GM20431 (cell line): ENCODE results near the gene SLFNL1.

ENCODE experiments used
- in situ Hi-C: fragments of 300-500 bp; cut with MseI, MboI; formaldehyde crosslinking; loops from one replicate; pipeline ENCODE4 v1.15.0; 2020; ENCODE audit warnings: low sequenced_read_pairs; ENCODE audit not compliant: unreplicated experiment

SLFNL1 gene

GRCh38 chr1:40997096-40997495, 24.4 kb downstream of the SLFNL1 start:
- in situ Hi-C loops: no loop called here

- in situ Hi-C loops: no loop called here
Observed at GRCh38 chr1:40989066-40989465, 32.5 kb downstream of the SLFNL1 start.

DNA sequence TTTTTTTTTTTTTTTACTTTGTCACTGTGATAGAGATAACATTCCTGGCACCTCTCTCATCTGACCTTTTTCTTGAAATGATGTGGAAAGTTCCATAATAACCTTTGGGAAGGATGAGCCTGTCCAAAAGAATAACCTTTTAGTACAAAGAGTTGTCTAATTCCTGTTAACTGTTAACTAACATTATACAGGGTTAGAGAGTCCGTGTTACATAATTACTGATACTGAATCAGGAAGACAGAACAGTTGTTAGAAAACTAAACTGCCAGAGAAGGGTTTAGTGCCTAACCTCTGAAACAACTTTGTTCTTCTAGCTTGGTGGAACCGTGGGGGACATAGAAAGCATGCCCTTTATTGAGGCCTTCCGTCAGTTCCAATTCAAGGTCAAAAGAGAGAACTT, 33.2 kb downstream of the SLFNL1 start:
- in situ Hi-C loops: no loop called here

GRCh38 chr1:40987439-40988276, 33.9 kb downstream of the SLFNL1 start:
- in situ Hi-C loops: no loop called here

GRCh38 chr1:40986956-40987355, 34.6 kb downstream of the SLFNL1 start:
- in situ Hi-C loops: no loop called here

GRCh38 chr1:40986328-40986783, 35.2 kb downstream of the SLFNL1 start:
- in situ Hi-C loops: no loop called here

GRCh38 chr1:40985875-40986274, 35.6 kb downstream of the SLFNL1 start:
- in situ Hi-C loops: no loop called here

DNA sequence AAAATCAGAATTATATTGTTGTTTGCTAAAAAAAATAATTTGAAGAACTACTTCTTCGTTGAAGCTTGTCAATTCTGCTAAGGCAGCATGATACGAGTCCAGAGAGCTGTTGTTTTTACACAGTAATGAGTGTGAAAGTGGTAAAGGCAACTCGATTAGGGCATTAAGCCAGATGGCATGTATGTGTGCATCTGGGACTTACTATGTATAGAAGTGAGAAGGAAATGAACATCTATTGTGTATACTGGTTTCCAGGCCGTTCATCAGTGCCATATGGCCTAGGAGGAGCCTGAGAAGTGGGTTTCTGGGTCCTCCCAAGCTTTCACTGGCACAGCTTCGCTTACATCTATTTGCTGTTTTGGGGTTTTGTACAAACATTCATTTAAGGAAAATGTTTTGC, 36.4 kb downstream of the SLFNL1 start:
- in situ Hi-C loops: no loop called here

- in situ Hi-C loops: no loop called here
Observed at GRCh38 chr1:40984531-40984930, 37.0 kb downstream of the SLFNL1 start.

DNA sequence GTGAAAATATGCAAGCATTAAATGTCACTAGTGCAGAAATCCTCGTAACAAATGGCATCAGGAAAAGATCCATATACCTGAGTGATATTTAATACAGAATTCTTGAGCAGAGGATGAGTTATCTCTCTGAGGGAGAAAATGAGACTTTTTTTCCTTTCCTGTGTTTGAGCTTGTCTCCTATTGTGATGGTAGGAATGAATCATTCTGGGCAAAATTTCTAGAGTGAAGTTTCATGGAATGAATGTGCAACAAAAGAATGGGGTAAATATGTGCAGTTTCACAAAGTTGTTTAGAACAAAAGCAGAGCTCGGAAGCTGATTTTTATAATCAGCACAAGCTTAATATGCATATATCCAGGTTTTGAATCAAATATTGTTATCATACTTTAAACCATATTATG, 37.5 kb downstream of the SLFNL1 start:
- in situ Hi-C loops: no loop called here

GRCh38 chr1:40983286-40983685, 38.2 kb downstream of the SLFNL1 start:
- in situ Hi-C loops: no loop called here

GRCh38 chr1:40982721-40983120, 38.8 kb downstream of the SLFNL1 start:
- in situ Hi-C loops: no loop called here

DNA sequence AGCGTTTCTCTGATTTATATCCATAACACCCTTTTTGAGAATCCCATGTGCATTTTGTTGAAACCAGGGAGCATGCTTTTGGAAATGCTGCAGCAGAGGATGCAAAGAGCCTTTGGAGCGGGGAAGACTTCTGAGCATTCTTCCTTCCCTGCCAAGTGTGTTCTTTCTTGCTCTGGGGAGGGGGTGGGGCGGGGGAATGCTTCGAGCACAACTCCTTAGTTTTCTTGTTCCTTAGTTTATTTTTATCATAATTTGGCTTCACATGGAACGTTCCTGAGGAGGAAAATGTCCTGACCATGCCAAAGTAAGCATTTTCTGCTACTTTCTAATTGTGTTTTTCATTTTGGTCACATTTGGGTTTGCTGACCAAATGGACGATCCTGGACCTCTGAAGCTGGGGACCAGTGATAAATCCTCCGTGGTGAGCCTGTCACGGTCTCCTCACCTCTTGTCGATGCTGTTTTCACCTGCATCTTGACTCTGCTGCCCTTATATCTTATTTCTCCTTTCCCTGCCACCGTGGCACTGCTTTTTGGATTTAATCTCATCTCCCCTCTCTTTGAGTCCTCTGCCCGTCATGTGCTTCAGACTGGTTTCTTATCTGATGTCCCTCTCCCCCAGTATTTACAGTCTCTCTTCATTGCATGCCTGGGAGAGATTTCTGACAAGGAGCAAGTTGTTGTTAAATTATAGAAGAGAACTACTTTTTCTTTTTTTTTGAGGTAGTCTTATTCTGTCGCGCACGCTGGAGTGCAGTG, 39.7 kb downstream of the SLFNL1 start:
- in situ Hi-C loops: no loop called here

GRCh38 chr1:40980453-40981121, 40.9 kb downstream of the SLFNL1 start:
- in situ Hi-C loops: no loop called here

DNA sequence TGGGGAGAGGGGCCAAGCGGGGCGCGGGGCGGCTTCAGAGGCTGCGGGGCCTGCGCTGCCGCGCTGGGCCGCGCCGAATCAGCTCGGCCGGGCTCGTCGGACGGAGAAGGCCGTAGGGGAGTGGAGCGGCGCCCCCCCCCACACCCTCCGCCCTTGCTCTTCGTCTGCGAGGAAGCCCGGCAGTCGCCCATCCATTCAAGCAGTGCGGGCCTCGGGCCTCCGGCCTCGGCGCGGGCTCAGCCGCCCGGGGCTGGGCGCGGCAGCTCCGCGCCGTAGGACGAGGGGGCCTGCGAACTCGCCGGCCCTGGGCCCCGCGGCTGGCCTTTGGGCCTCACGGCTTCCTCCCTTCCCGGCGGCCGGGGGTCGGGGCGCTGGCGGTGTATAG, 41.5 kb downstream of the SLFNL1 start:
- in situ Hi-C loops: no loop called here

DNA sequence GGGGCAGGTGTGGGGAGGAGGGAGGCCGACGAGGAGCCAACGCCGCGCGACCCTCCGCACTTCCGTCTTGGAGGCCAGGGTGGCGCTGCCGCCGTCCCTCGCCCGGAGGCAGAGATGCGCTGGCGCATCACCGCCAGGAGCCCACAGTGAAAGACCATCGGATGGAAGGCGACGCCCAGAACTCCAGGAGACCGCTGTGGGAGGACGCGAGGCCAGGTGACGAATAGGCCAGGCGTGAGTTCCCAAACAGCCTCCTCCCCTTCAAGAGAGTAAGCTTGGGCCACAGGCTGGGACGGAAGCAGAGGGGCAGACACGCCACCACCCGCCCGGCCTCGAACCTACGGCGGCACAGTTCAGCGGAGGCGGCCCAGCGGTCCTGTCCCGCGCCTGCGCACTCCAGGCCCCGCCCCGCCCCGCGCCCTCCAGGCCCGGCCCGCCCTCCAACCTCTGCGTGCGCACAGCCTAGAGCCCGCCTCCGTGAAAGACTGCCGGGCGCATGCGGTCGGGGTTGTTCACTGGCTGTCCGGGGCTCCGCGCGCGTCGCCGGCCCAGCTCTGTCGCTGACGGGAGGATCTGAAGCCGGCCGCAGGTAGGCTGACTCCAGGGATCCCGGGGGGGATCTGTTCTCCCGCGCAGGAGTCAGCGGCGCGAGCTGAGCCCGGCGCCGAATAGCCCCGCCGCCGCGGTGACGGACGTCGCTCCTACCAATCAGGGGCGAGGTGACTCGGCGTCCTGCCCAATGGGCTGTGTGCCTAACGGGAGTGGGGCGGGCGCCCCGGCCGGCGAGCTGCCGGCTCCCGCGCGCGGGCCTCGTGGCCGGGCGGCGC, 42.1 kb downstream of the SLFNL1 start, which contains the start of gene CTPS1:
Gene CTPS1 (plus strand): TSS at position 456 of the 827 bp plus-strand sequence. CDS start 3,595 bp downstream, outside the sequence.
- in situ Hi-C loops: no loop called here

DNA sequence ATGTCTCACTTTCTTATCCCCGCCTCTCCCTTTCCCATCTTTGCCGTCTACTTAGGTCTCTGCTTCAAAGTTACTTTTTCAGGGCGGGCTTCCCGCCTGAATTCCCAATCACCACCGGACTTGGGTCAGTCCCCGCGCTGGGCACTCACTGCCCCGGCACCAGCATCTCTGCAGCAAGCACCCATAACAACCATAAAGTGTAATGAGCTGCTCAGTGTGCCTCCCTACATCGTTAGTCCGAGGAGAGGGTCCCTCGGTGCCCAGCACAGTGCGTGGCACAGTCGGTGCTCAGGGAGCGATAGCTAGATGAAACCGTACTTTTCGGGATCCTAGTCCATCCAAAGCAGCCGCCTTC, 42.7 kb downstream of the SLFNL1 start:
- in situ Hi-C loops: no loop called here

DNA sequence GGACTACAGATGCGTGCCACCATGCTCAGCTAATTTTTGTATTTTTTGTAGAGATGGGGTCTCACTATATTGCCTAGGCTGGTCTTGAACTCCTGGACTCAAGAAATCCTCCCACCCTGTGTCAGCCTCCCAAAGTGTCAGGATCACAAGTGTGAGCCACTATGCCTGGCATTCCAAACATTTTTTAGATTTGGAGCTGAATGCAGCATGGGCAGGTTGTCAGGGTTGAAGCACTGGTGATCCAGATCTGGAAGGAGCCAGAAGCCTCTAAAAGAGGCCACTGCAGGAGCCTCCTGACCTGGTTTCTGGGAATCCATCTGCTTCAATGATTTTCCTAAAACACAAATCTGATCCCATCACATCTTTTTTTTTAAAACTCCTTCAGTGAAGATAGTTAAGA, 43.8 kb downstream of the SLFNL1 start:
- in situ Hi-C loops: no loop called here

- in situ Hi-C loops: no loop called here
Observed at GRCh38 chr1:40976952-40977690, 44.4 kb downstream of the SLFNL1 start.
